GM21515 (cell line): ENCODE results near the gene USP16.

Experiments used
- ATAC-seq: cut with Tn5 transposase; IDR thresholded peaks from one replicate; pipeline ENCODE4 v1.9.1; 2021; ENCODE audit not compliant: unreplicated experiment

Gene USP16

GRCh38 chr21:29082046-29082815, 57.8 kb downstream of the USP16 start:
- no peak for ATAC-seq

GRCh38 chr21:29083306-29083705, 58.8 kb downstream of the USP16 start:
- ATAC-seq = no peak

- no peak for ATAC-seq
Observed at GRCh38 chr21:29084372-29084771, 59.9 kb downstream of the USP16 start.

- ATAC-seq = no peak
Observed at GRCh38 chr21:29085106-29085752, 60.8 kb downstream of the USP16 start.

- ATAC-seq = no peak
Observed at GRCh38 chr21:29091033-29091432, 66.6 kb downstream of the USP16 start.

- ATAC-seq = no peak
Observed at GRCh38 chr21:29092102-29092959, 67.9 kb downstream of the USP16 start.

GRCh38 chr21:29096218-29097015, 71.9 kb downstream of the USP16 start:
- ATAC-seq = no peak

GRCh38 chr21:29098156-29098555, 73.7 kb downstream of the USP16 start:
- ATAC-seq = no peak

GRCh38 chr21:29102791-29103257, 78.4 kb downstream of the USP16 start:
- no peak for ATAC-seq
